Spleen (tissue), 11 donors: Measurements from ENCODE around the gene ARFGEF2. TPM values are rescaled to one million over a fixed set of nuclear protein-coding genes. Genes with fewer than 3 reads are reported as not detected.
A peak's percentile ranks its signal among the peaks of the same experiment; 100 is the strongest.

Experiments used
- DNase-seq: peaks from one replicate; pipeline ENCODE4 v3.0.0-alpha.2; 2020
- H3K27ac ChIP-seq, 8 donors: fragments of 200-600 bp; sonication (generic) in 7 of 8; 1 replicate in 4 of 8; 2 replicates in 4 of 8; pipeline versions ENCODE4 v1.5.0 to v1.8.0; 2016 to 2021; ENCODE audit warnings: inconsistent platforms in 4 of 8, mild to moderate bottlenecking in 4 of 8, moderate library complexity in 1 of 8
- H3K27me3 ChIP-seq, 7 donors: fragments of 200-600 bp; sonication (generic) in 6 of 7; replicated peaks in 1 of 7; 1 replicate in 4 of 7; 2 replicates in 3 of 7; pipeline versions ENCODE4 v1.5.0 to v1.8.0; 2016 to 2021; ENCODE audit warnings: inconsistent platforms in 3 of 7, mild to moderate bottlenecking in 1 of 7
- H3K36me3 ChIP-seq, 6 donors: fragments of 200-600 bp; sonication (generic) in 5 of 6; 1 replicate in 4 of 6; 2 replicates in 2 of 6; pipeline versions ENCODE4 v1.5.0 to v1.8.0; 2016 to 2021; ENCODE audit warnings: inconsistent platforms in 2 of 6
- H3K4me1 ChIP-seq, 6 donors: fragments of 200-600 bp; sonication (generic) in 5 of 6; 1 replicate in 3 of 6; 2 replicates in 3 of 6; pipeline versions ENCODE4 v1.5.0 to v1.8.0; 2016 to 2021; ENCODE audit warnings: inconsistent platforms in 3 of 6
- H3K4me3 ChIP-seq, 8 donors: fragments of 200-600 bp; sonication (generic) in 7 of 8; 1 replicate in 4 of 8; 2 replicates in 4 of 8; pipeline versions ENCODE4 v1.5.0 to v1.8.0; 2016 to 2021; ENCODE audit warnings: inconsistent platforms in 4 of 8, mild to moderate bottlenecking in 4 of 8, moderate library complexity in 2 of 8
- H3K9me3 ChIP-seq, 8 donors: fragments of 200-600 bp; sonication (generic) in 7 of 8; 1 replicate in 4 of 8; 2 replicates in 4 of 8; pipeline versions ENCODE4 v1.5.0 to v1.8.0; 2016 to 2021; ENCODE audit warnings: inconsistent platforms in 4 of 8
- CTCF ChIP-seq, 11 experiments: fragments of 200-600 bp in 7 of 11; fragments of 450-650 bp in 4 of 11; sonication (generic) in 4 of 11; IDR thresholded peaks in 8 of 11; conservative IDR thresholded peaks in 3 of 11; 1 replicate in 7 of 11; 2 replicates in 4 of 11; pipeline versions ENCODE4 v1.4.0 to v1.8.0; 2016 to 2021; ENCODE audit warnings: antibody characterized with exemption in 11 of 11, inconsistent platforms in 4 of 11, mild to moderate bottlenecking in 1 of 11
- POLR2A ChIP-seq, 3 donors: fragments of 450-650 bp; IDR thresholded peaks; one replicate each; pipeline ENCODE4 v1.5.1; 2017; ENCODE audit warnings: antibody characterized with exemption in 3 of 3, mild to moderate bottlenecking in 1 of 3
- POLR2AphosphoS5 ChIP-seq, 3 donors: sonication (generic); formaldehyde crosslinking; IDR thresholded peaks; one replicate each; pipeline ENCODE4 v1.5.1; 2017; ENCODE audit warnings: antibody characterized with exemption in 3 of 3
- WGBS, 5 donors: extraction: QIAGEN DNeasy Blood & Tissue Kit in 3 of 5; methylation state at CpG; one replicate each; pipeline versions ENCODE4 v1.1.5 to v1.1.7; 2013 to 2018; 5-methylcytosine and 5-hydroxymethylcytosine counted together
- intact Hi-C: fragments of 100-400 bp; cut with DNase I; formaldehyde crosslinking; loops from one replicate; pipeline ENCODE4 v1.15.0; 2023; ENCODE audit warnings: low total_unique reads
- polyA plus RNA-seq, 3 donors: library from polyadenylated mRNA; stranded (reverse); fragments of 200-250 nt; gene quantifications; one replicate each; pipeline ENCODE4 v1.2.1, GENCODE V29; 2013
- total RNA-seq, 7 donors: library from RNA; depleted of rRNA in 3 of 7; stranded (reverse); fragments of >200 nt in 3 of 7; fragmentation: NEBNext Ultra II Directional in 4 of 7; extraction: Animal tissue kit (Norgen Biotek cat#: 25700) in 4 of 7; gene quantifications; one replicate each; pipeline versions ENCODE4 v1.1.0 to v1.2.1, GENCODE V29; 2016 to 2021
- donor health status: healthy with polysubstance abuse.
- donor health status: DM: no; HTN: no; CAD: no; lungs with moderate emphysema.
- donor health status: DM: no; HTN: no; CAD: no.
- donor health status: Bipolar disorder and iron deficiency.
- donor health status: healthy.
- donor health status: DM: no; HTN: no; CAD: no.
- donor health status: DM: yes; HTN: yes; CAD: no.

The ARFGEF2 gene
- total and polyA plus RNA-seq, 10 donors = 6.7 to 44.4 (median 40.8) TPM

- intact Hi-C loops = no loop called here
- peak overlapping the region; percentile 91 to 97 (median 94) for H3K27ac ChIP-seq
- WGBS, 5 donors = 4 to 7% (median 6%) methylated on average over 11 to 12 of the region's 12 CpGs
Measured at GRCh38 chr20:49045440-49046086, 124.1 kb downstream of the ARFGEF2 start.

GRCh38 chr20:49046087-49046900 lies 124.8 kb downstream of the ARFGEF2 start, which contains the start of gene CSE1L:
TSS of gene CSE1L (plus strand) at chr20:49046312. CDS start at chr20:49058464, 12,152 bp downstream.
- Histone ChIP-seq H3K9me3 (no peaks in the 10 kb centered on the region), H3K4me3 (peak within 1 kb of the TSS; percentile 85 to 100 (median 92)), H3K27ac (peak within 1 kb of the TSS; percentile 91 to 97 (median 94)), H3K36me3 (peaks cover 0 to 17% (median 4%) of the 10 kb centered on the region in 6 donors), H3K27me3 (no peaks in the 10 kb centered on the region), H3K4me1 (peaks cover 13 to 60% (median 34%) of the 10 kb centered on the region in 6 donors)
- peak; percentile 99 for DNase-seq
- TF ChIP-seq CTCF (IDR thresholded peaks at IDR 0.05 in 8 of 11, conservative IDR thresholded peaks at IDR 0.05 in 3 of 11) (peak in 8 of 11 experiments; percentile 22 to 69 (median 57)), POLR2AphosphoS5 (IDR thresholded peaks at IDR 0.05) (peak; percentile 97 to 99 (median 97)), POLR2A (IDR thresholded peaks at IDR 0.05) (peak in 2 of 3 donors; percentile 43 to 76)
- intact Hi-C loops = no loop called here
- WGBS, 5 donors = 0 to 1% (median 0%) methylated on average over 34 to 80 of the region's 80 CpGs

More at GRCh38 chr20:49045440-49046086, 124.1 kb downstream of the ARFGEF2 start:
- DNase-seq = peak; percentile 90
- peak overlapping the region; percentile 85 to 100 (median 92) for H3K4me3 ChIP-seq
- no peaks in the 10 kb centered on the region for H3K9me3 ChIP-seq
- peaks cover 13 to 53% (median 32%) of the 10 kb centered on the region in 6 donors for H3K4me1 ChIP-seq
- TF ChIP-seq CTCF (IDR thresholded peaks at IDR 0.05 in 8 of 11, conservative IDR thresholded peaks at IDR 0.05 in 3 of 11) = no peak
- no peak for TF ChIP-seq POLR2A (IDR thresholded peaks at IDR 0.05)
- TF ChIP-seq POLR2AphosphoS5 (IDR thresholded peaks at IDR 0.05) = no peak
- H3K36me3 ChIP-seq = peaks cover 0 to 10% (median under 1%) of the 10 kb centered on the region in 6 donors
- no peaks in the 10 kb centered on the region for H3K27me3 ChIP-seq

GRCh38 chr20:49052334-49052733 lies 130.8 kb downstream of the ARFGEF2 start:
- 82 to 95% (median 91%) methylated on average over 1 of the region's 1 CpG for WGBS, 5 donors
- intact Hi-C loops = no loop called here
- Histone ChIP-seq H3K36me3 (peaks cover 0 to 34% (median 4%) of the 10 kb centered on the region in 6 donors), H3K4me1 (peaks cover 12 to 92% (median 56%) of the 10 kb centered on the region in 6 donors), H3K27ac (no peak overlapping the region), H3K27me3 (no peaks in the 10 kb centered on the region), H3K4me3 (no peak overlapping the region), H3K9me3 (no peaks in the 10 kb centered on the region)
- TF ChIP-seq CTCF (IDR thresholded peaks at IDR 0.05 in 8 of 11, conservative IDR thresholded peaks at IDR 0.05 in 3 of 11) (no peak), POLR2AphosphoS5 (IDR thresholded peaks at IDR 0.05) (no peak), POLR2A (IDR thresholded peaks at IDR 0.05) (no peak)
- DNase-seq = no peak
